Kidney (tissue), 14 donors: ENCODE measurements around the gene P2RX7. TPM values are rescaled to one million over a fixed set of nuclear protein-coding genes. Genes with fewer than 3 reads are reported as not detected.
"Not testable (repeated sequence)": the region's sequence is repeated elsewhere in the genome, so short reads cannot be mapped to it uniquely, and the experiment has no call there.

Experiments used
- DNase-seq, 5 donors: peaks; one replicate each; pipeline ENCODE4 v3.0.0-alpha.2; 2013 to 2020
- FAIRE-seq: peaks from 2 replicates; lab custom pipeline; 2012; peaks lifted over from hg19 to GRCh38; lab: Jason Lieb, UNC
- H3K27ac ChIP-seq, 2 donors: one replicate each; pipeline ENCODE4 v1.7.0; 2013; ENCODE audit warnings: low read depth in 2 of 2, low read length in 2 of 2, inconsistent platforms in 1 of 2
- H3K27me3 ChIP-seq: one replicate; pipeline ENCODE4 v1.7.1; 2013; ENCODE audit warnings: low read length, inconsistent platforms; ENCODE audit not compliant: control insufficient read depth, insufficient read depth
- H3K36me3 ChIP-seq, 3 donors: one replicate each; pipeline versions ENCODE4 v1.7.0 to v1.7.1; 2013; ENCODE audit warnings: low read length in 3 of 3, control low read depth in 1 of 3, inconsistent platforms in 1 of 3; ENCODE audit not compliant: insufficient read depth in 3 of 3, control insufficient read depth in 2 of 3
- H3K4me1 ChIP-seq, 3 donors: one replicate each; pipeline versions ENCODE4 v1.7.0 to v1.7.1; 2013; ENCODE audit warnings: low read length in 3 of 3, inconsistent platforms in 1 of 3, low read depth in 1 of 3; ENCODE audit not compliant: control insufficient read depth in 2 of 3, insufficient read depth in 2 of 3
- H3K4me3 ChIP-seq, 3 donors: one replicate each; pipeline versions ENCODE4 v1.7.0 to v1.8.1; 2013; ENCODE audit warnings: low read length in 3 of 3, control low read depth in 1 of 3, inconsistent platforms in 1 of 3
- H3K9ac ChIP-seq, 3 donors: one replicate each; pipeline versions ENCODE4 v1.7.0 to v1.7.1; 2013; ENCODE audit warnings: low read length in 3 of 3, control low read depth in 1 of 3, inconsistent platforms in 1 of 3
- H3K9me3 ChIP-seq, 3 donors: one replicate each; pipeline versions ENCODE4 v1.7.0 to v1.7.1; 2013; ENCODE audit warnings: low read length in 3 of 3, control low read depth in 1 of 3, inconsistent platforms in 1 of 3; ENCODE audit not compliant: control insufficient read depth in 2 of 3, insufficient read depth in 1 of 3
- CTCF ChIP-seq: IDR thresholded peaks from 3 replicates; pipeline ENCODE4 v1.5.1; 2012; ENCODE audit warnings: mild to moderate bottlenecking, moderate library complexity, borderline replicate concordance; ENCODE audit not compliant: insufficient read depth; ENCODE audit errors: extremely low read depth
- intact Hi-C: fragments of 100-400 bp; cut with DNase I; formaldehyde crosslinking; loops from one replicate; pipeline ENCODE4 v1.11.1; 2022
- polyA plus RNA-seq: library from polyadenylated mRNA; stranded (reverse); fragments of 350-450 nt; fragmentation: Illumina TruSeq; extraction: RNeasy Lipid Tissue Mini Kit (QIAGEN cat#74804); gene quantifications from one replicate; pipeline ENCODE4 v1.2.3, GENCODE V29; 2014; ENCODE audit warnings: low read depth, low replicate concordance; ENCODE audit not compliant: insufficient read depth
- total RNA-seq: library from RNA; stranded (reverse); fragmentation: NEBNext Ultra II Directional; extraction: Animal tissue kit (Norgen Biotek cat#: 25700); gene quantifications from one replicate; pipeline ENCODE4 v1.2.1, GENCODE V29; 2021
- donor health status: control.
- donor health status: control.
- donor health status: control.
- donor health status: control.
- donor health status: control.
- donor health status: DM: yes; HTN: yes; CAD: no.
- donor health status: Normal renal cell carcinoma (clear cell type).

Gene P2RX7
- total and polyA plus RNA-seq, 2 donors from 2014 or later, result 0.45 to 3.5 TPM

GRCh38 chr12:121159467-121160307, 27.0 kb downstream of the P2RX7 start:
- H3K4me1 ChIP-seq, result no peaks in the 10 kb centered on the region
- no peak for FAIRE-seq
- no peaks in the 10 kb centered on the region for H3K36me3 ChIP-seq
- no peak for DNase-seq
- intact Hi-C loops, result no loop called here
- no peaks in the 10 kb centered on the region for H3K27me3 ChIP-seq
- TF ChIP-seq CTCF, result no peak
- no peaks in the 10 kb centered on the region for H3K9me3 ChIP-seq
- no peak overlapping the region for H3K27ac ChIP-seq
- no peak overlapping the region for H3K9ac ChIP-seq
- no peak overlapping the region for H3K4me3 ChIP-seq

- intact Hi-C loops, result no loop called here
- DNase-seq (no peak), FAIRE-seq (no peak)
- H3K9me3 ChIP-seq, result no peaks in the 10 kb centered on the region
- no peak for TF ChIP-seq CTCF
- H3K27ac ChIP-seq, result no peak overlapping the region
- H3K4me3 ChIP-seq, result no peak overlapping the region
- H3K9ac ChIP-seq, result no peak overlapping the region
- H3K27me3 ChIP-seq, result no peaks in the 10 kb centered on the region
- H3K36me3 ChIP-seq, result no peaks in the 10 kb centered on the region
- no peaks in the 10 kb centered on the region for H3K4me1 ChIP-seq
Observed at GRCh38 chr12:121162384-121162783, 29.7 kb downstream of the P2RX7 start.

- no peaks in the 10 kb centered on the region for H3K27me3 ChIP-seq
- no peaks in the 10 kb centered on the region for H3K9me3 ChIP-seq
- DNase-seq (no peak), FAIRE-seq (no peak)
- intact Hi-C loops, result no loop called here
- no peak overlapping the region for H3K9ac ChIP-seq
- H3K27ac ChIP-seq, result no peak overlapping the region
- H3K36me3 ChIP-seq, result no peaks in the 10 kb centered on the region
- no peak overlapping the region for H3K4me3 ChIP-seq
- TF ChIP-seq CTCF, result no peak
- H3K4me1 ChIP-seq, result no peaks in the 10 kb centered on the region
Observed at GRCh38 chr12:121162985-121163384, 30.3 kb downstream of the P2RX7 start.

GRCh38 chr12:121164839-121165238, 32.2 kb downstream of the P2RX7 start:
- H3K27me3 ChIP-seq, H3K4me1 ChIP-seq, H3K4me3 ChIP-seq, FAIRE-seq, intact Hi-C loops, H3K36me3 ChIP-seq, DNase-seq, H3K9ac ChIP-seq, H3K9me3 ChIP-seq, H3K27ac ChIP-seq: not testable (repeated sequence)
